Type B pancreatic cell (in vitro differentiated cells): ENCODE measurements around the gene MLXIPL. TPM values are rescaled to one million over a fixed set of nuclear protein-coding genes. Genes with fewer than 3 reads are reported as not detected.
"Not testable (repeated sequence)": the region's sequence is repeated elsewhere in the genome, so short reads cannot be mapped to it uniquely, and the experiment has no call there.

Source experiments
- DNase-seq: peaks from one replicate; pipeline ENCODE4 v3.0.0; 2021; ENCODE audit warnings: mixed read lengths; ENCODE audit not compliant: unreplicated experiment; ENCODE audit errors: extremely low spot score
- H3K27ac Mint-ChIP-seq: 2 replicates; pipeline ENCODE4 v1.8.0; 2021; ENCODE audit warnings: mild to moderate bottlenecking, mixed read lengths
- H3K27me3 Mint-ChIP-seq: 2 replicates; pipeline ENCODE4 v1.8.0; 2021; ENCODE audit warnings: mixed read lengths
- H3K36me3 Mint-ChIP-seq: 2 replicates; pipeline ENCODE4 v1.8.0; 2021; ENCODE audit warnings: mixed read lengths
- H3K4me1 Mint-ChIP-seq: one replicate; pipeline ENCODE4 v1.8.0; 2021; ENCODE audit warnings: mixed read lengths; ENCODE audit not compliant: unreplicated experiment
- H3K4me3 Mint-ChIP-seq: 2 replicates; pipeline ENCODE4 v1.8.0; 2021; ENCODE audit warnings: mild to moderate bottlenecking, mixed read lengths
- H3K9me3 Mint-ChIP-seq: 2 replicates; pipeline ENCODE4 v1.8.0; 2021; ENCODE audit warnings: mixed read lengths
- CTCF ChIP-seq: fragments of 200-600 bp; sonication (generic); conservative IDR thresholded peaks from 2 replicates; pipeline ENCODE4 v1.5.0; 2021; ENCODE audit warnings: antibody characterized with exemption, mild to moderate bottlenecking
- total RNA-seq: library from RNA; stranded (reverse); gene quantifications from 2 replicates; pipeline ENCODE4 v1.2.1, GENCODE V29; 2021; ENCODE audit warnings: low replicate concordance

Gene MLXIPL
- total RNA-seq, 1 donor from 2014 or later: 27.8 TPM

- Mint-ChIP-seq H3K4me3 (peak within 1 kb of the TSS; percentile 98), H3K4me1 (peaks cover 18% of the 10 kb centered on the region), H3K27me3 (peaks cover 8% of the 10 kb centered on the region), H3K36me3 (no peaks in the 10 kb centered on the region), H3K27ac (peak within 1 kb of the TSS; percentile 99), H3K9me3 (no peaks in the 10 kb centered on the region)
- DNase-seq: peak; percentile 82
- no peak for TF ChIP-seq CTCF
Measured at GRCh38 chr7:73557397-73558257, 66.7 kb downstream of the MLXIPL start, which contains the start of gene BCL7B. TSS of gene BCL7B (minus strand) at chr7:73557690. CDS start at chr7:73557578, 112 bp downstream.

- Mint-ChIP-seq H3K27ac (peak overlapping the region; percentile 91), H3K36me3 (peaks cover 2% of the 10 kb centered on the region), H3K4me3 (peak overlapping the region; percentile 93), H3K27me3 (peaks cover 8% of the 10 kb centered on the region), H3K4me1 (peaks cover 18% of the 10 kb centered on the region), H3K9me3 (no peaks in the 10 kb centered on the region)
- TF ChIP-seq CTCF: no peak
- peak; percentile 96 for DNase-seq
Measured at GRCh38 chr7:73557108-73557396, 67.3 kb downstream of the MLXIPL start.

GRCh38 chr7:73556208-73557107, 67.9 kb downstream of the MLXIPL start:
- no peak for DNase-seq
- Mint-ChIP-seq H3K27ac (peak overlapping the region; percentile 91), H3K4me1 (peaks cover 18% of the 10 kb centered on the region), H3K36me3 (peaks cover 4% of the 10 kb centered on the region), H3K27me3 (peaks cover 8% of the 10 kb centered on the region), H3K4me3 (peak overlapping the region; percentile 93), H3K9me3 (no peaks in the 10 kb centered on the region)
- no peak for TF ChIP-seq CTCF

GRCh38 chr7:73555411-73555982, 68.8 kb downstream of the MLXIPL start:
- TF ChIP-seq CTCF: no peak
- Mint-ChIP-seq H3K4me3 (peak overlapping the region; percentile 93), H3K36me3 (peaks cover 8% of the 10 kb centered on the region), H3K9me3 (no peaks in the 10 kb centered on the region), H3K27ac (peak overlapping the region; percentile 91), H3K27me3 (peaks cover 6% of the 10 kb centered on the region), H3K4me1 (peaks cover 18% of the 10 kb centered on the region)
- no peak for DNase-seq

GRCh38 chr7:73550093-73550492, 74.2 kb downstream of the MLXIPL start:
- not testable (repeated sequence) for H3K9me3 Mint-ChIP-seq, H3K27me3 Mint-ChIP-seq, H3K4me1 Mint-ChIP-seq, H3K27ac Mint-ChIP-seq, DNase-seq, H3K4me3 Mint-ChIP-seq
- H3K36me3 Mint-ChIP-seq: peaks cover 12% of the 10 kb centered on the region
